HFFc6 (cell line): ENCODE results near the gene COL4A1. TPM values are rescaled to one million over a fixed set of nuclear protein-coding genes. Genes with fewer than 3 reads are reported as not detected.

Source experiments
- DNase-seq: peaks from one replicate; pipeline ENCODE4 v3.0.0-alpha.2; 2018
- H3K27ac Mint-ChIP-seq: 2 replicates; pipeline ENCODE4 v1.8.0; 2020; ENCODE audit warnings: mild to moderate bottlenecking, mixed read lengths
- H3K27me3 Mint-ChIP-seq: 2 replicates; pipeline ENCODE4 v1.8.0; 2021; ENCODE audit warnings: mild to moderate bottlenecking, moderate library complexity, mixed read lengths; ENCODE audit not compliant: insufficient read depth
- H3K36me3 Mint-ChIP-seq: 2 replicates; pipeline ENCODE4 v1.8.0; 2021; ENCODE audit warnings: low read depth, mixed read lengths
- H3K4me1 Mint-ChIP-seq: 2 replicates; pipeline ENCODE4 v1.8.0; 2020; ENCODE audit warnings: low read depth, mixed read lengths
- H3K4me3 Mint-ChIP-seq: 2 replicates; pipeline ENCODE4 v1.8.0; 2020; ENCODE audit warnings: mild to moderate bottlenecking, moderate library complexity, mixed read lengths
- H3K9me3 Mint-ChIP-seq: 2 replicates; pipeline ENCODE4 v1.8.0; 2020; ENCODE audit warnings: mild to moderate bottlenecking, mixed read lengths
- CTCF ChIP-seq: fragments of 200-600 bp; sonication (generic); IDR thresholded peaks from 2 replicates; pipeline ENCODE4 v1.5.0; 2021; ENCODE audit warnings: antibody characterized with exemption, mild to moderate bottlenecking
- total RNA-seq, 6 experiments: library from RNA; stranded (reverse); fragmentation: NEBNext Ultra II Directional; extraction: Animal tissue kit (Norgen Biotek cat#: 25700); gene quantifications; 2 replicates in 1 of 6; 3 replicates in 5 of 6; pipeline ENCODE4 v1.2.3, GENCODE V29; 2021

COL4A1 gene
- total RNA-seq, 6 experiments from 2014 or later = 137 to 328 (median 148) TPM

- H3K4me1 Mint-ChIP-seq = peaks cover 28% of the 10 kb centered on the region
- H3K27me3 Mint-ChIP-seq = peaks cover 3% of the 10 kb centered on the region; the same call in 1 of the 2 replicates
- H3K9me3 Mint-ChIP-seq = no peaks in the 10 kb centered on the region
- DNase-seq = no peak
- no peaks in the 10 kb centered on the region for H3K36me3 Mint-ChIP-seq
- H3K27ac Mint-ChIP-seq = no peak overlapping the region
- H3K4me3 Mint-ChIP-seq = no peak overlapping the region
- TF ChIP-seq CTCF = no peak
Measured at GRCh38 chr13:110266983-110267382, 40.0 kb downstream of the COL4A1 start.

- H3K4me1 Mint-ChIP-seq = peaks cover 28% of the 10 kb centered on the region
- no peak overlapping the region for H3K27ac Mint-ChIP-seq
- no peak for TF ChIP-seq CTCF
- H3K9me3 Mint-ChIP-seq = no peaks in the 10 kb centered on the region
- peaks cover 3% of the 10 kb centered on the region; the same call in 1 of the 2 replicates for H3K27me3 Mint-ChIP-seq
- DNase-seq = no peak
- no peaks in the 10 kb centered on the region for H3K36me3 Mint-ChIP-seq
- H3K4me3 Mint-ChIP-seq = no peak overlapping the region
Measured at GRCh38 chr13:110266431-110266809, 40.5 kb downstream of the COL4A1 start.

GRCh38 chr13:110265682-110266430 lies 41.1 kb downstream of the COL4A1 start:
- no peak for DNase-seq
- Mint-ChIP-seq H3K27ac (no peak overlapping the region), H3K27me3 (peaks cover 3% of the 10 kb centered on the region; the same call in 1 of the 2 replicates), H3K36me3 (no peaks in the 10 kb centered on the region), H3K4me1 (peaks cover 28% of the 10 kb centered on the region), H3K4me3 (no peak overlapping the region), H3K9me3 (no peaks in the 10 kb centered on the region)
- TF ChIP-seq CTCF = no peak

- peaks cover 3% of the 10 kb centered on the region; the same call in 1 of the 2 replicates for H3K27me3 Mint-ChIP-seq
- H3K27ac Mint-ChIP-seq = no peak overlapping the region
- TF ChIP-seq CTCF = no peak
- DNase-seq = no peak
- H3K4me3 Mint-ChIP-seq = no peak overlapping the region
- no peaks in the 10 kb centered on the region for H3K9me3 Mint-ChIP-seq
- H3K36me3 Mint-ChIP-seq = no peaks in the 10 kb centered on the region
- H3K4me1 Mint-ChIP-seq = peaks cover 31% of the 10 kb centered on the region
Measured at GRCh38 chr13:110265341-110265681, 41.6 kb downstream of the COL4A1 start.

- no peak overlapping the region for H3K4me3 Mint-ChIP-seq
- H3K27ac Mint-ChIP-seq = no peak overlapping the region
- peaks cover 3% of the 10 kb centered on the region; the same call in 1 of the 2 replicates for H3K27me3 Mint-ChIP-seq
- H3K9me3 Mint-ChIP-seq = no peaks in the 10 kb centered on the region
- DNase-seq = no peak
- peaks cover 37% of the 10 kb centered on the region for H3K4me1 Mint-ChIP-seq
- 0 out of 2 replicates have a peak, but pooled peaks cover 4% of the 10 kb centered on the region for H3K36me3 Mint-ChIP-seq
- TF ChIP-seq CTCF = no peak
Measured at GRCh38 chr13:110264685-110265275, 42.2 kb downstream of the COL4A1 start.
